Pancreas (tissue), 10 donors: ENCODE measurements around the gene ADGRB2. TPM values are rescaled to one million over a fixed set of nuclear protein-coding genes. Genes with fewer than 3 reads are reported as not detected.
"Not testable (repeated sequence)": the region's sequence is repeated elsewhere in the genome, so short reads cannot be mapped to it uniquely, and the experiment has no call there.

ENCODE experiments used
- ATAC-seq, 4 donors: fragments of 200-7000 bp; cut with Tn5 transposase; one replicate each; pipeline versions ENCODE4 v1.8.0 to v1.9.1; 2020; ENCODE audit warnings: mild to moderate bottlenecking in 4 of 4, moderate library complexity in 4 of 4
- DNase-seq, 6 donors: peaks; one replicate each; pipeline ENCODE4 v3.0.0-alpha.2; 2020
- FAIRE-seq: peaks from 2 replicates; lab custom pipeline; 2012; peaks lifted over from hg19 to GRCh38; lab: Jason Lieb, UNC
- H3K27ac ChIP-seq, 4 donors: fragments of 200-600 bp; sonication (generic); 1 replicate in 3 of 4; 2 replicates in 1 of 4; pipeline versions ENCODE4 v1.5.0 to v1.8.0; 2020
- H3K27me3 ChIP-seq, 4 donors: fragments of 200-600 bp; one replicate each; pipeline ENCODE4 v1.8.0; 2021
- H3K36me3 ChIP-seq, 3 donors: fragments of 200-600 bp; sonication (generic) in 1 of 3; one replicate each; pipeline versions ENCODE4 v1.5.0 to v1.8.0; 2020 to 2021
- H3K4me1 ChIP-seq, 3 donors: fragments of 200-600 bp; one replicate each; pipeline ENCODE4 v1.8.0; 2021
- H3K4me3 ChIP-seq, 4 donors: fragments of 200-600 bp; sonication (generic) in 2 of 4; one replicate each; pipeline versions ENCODE4 v1.5.0 to v1.8.0; 2020 to 2021
- H3K9me3 ChIP-seq, 4 donors: fragments of 200-600 bp; one replicate each; pipeline ENCODE4 v1.8.0; 2021
- WGBS, 2 donors: extraction: QIAGEN DNeasy Blood & Tissue Kit; methylation state at CpG; one replicate each; pipeline ENCODE4 v1.1.7; 2013; 5-methylcytosine and 5-hydroxymethylcytosine counted together
- intact Hi-C, 3 donors: fragments of 100-400 bp; cut with DNase I; formaldehyde crosslinking; loops; one replicate each; pipeline versions ENCODE4 v1.11.1 to v1.14.2; 2022
- polyA plus RNA-seq, 2 donors: library from polyadenylated mRNA; stranded (reverse); fragments of 200-250 nt; gene quantifications; one replicate each; pipeline ENCODE4 v1.2.3, GENCODE V29; 2013
- total RNA-seq, 6 donors: library from RNA; stranded (reverse); fragmentation: NEBNext Ultra II Directional in 4 of 6; extraction: Animal tissue kit (Norgen Biotek cat#: 25700) in 4 of 6; gene quantifications; one replicate each; pipeline versions ENCODE4 v1.2.1 to v1.2.4, GENCODE V29; 2021 to 2023
- TF ChIP-seq, protein P1 (sequence below), 4 donors: fragments of 200-600 bp; sonication (generic) in 3 of 4; IDR thresholded peaks; one replicate each; pipeline versions ENCODE4 v1.5.0 to v1.8.0; 2021; ENCODE audit warnings: antibody characterized with exemption in 4 of 4
- donor health status: healthy with polysubstance abuse.
- donor health status: DM: no; HTN: no; CAD: no; lungs with moderate emphysema.
- donor health status: DM: no; HTN: no; CAD: no.
- donor health status: control.
- donor health status: control.
- donor health status: Bipolar disorder and iron deficiency.
- donor health status: DM: yes; HTN: yes; CAD: no.
- donor health status: DM: no; HTN: no; CAD: no.
- donor health status: DM: no; HTN: no; CAD: no.
- donor health status: DM: yes; HTN: yes; CAD: no.

The ADGRB2 gene
- total and polyA plus RNA-seq, 8 donors: 0.12 to 1.3 (median 0.43) TPM

DNA sequence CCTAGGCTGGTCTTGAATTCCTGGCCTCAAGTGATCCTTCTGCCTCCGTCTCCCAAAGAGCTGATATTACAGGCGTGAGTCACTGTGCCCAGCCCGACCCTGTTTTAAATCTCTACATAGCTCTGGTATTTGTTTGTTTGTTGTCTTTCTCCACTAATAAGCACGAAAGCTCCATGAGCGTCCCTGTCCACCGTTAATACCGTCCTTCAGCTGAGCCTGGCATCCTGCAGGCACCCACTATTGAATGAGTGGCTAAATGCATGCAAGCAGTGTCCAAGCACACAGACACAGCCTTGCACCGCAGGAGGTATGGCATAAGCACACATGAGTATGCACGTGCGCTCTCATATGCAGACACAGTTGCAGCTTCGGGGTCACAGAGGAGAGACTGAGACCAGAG lies 55.8 kb downstream of the ADGRB2 start:
- no peaks in the 10 kb centered on the region for H3K9me3 ChIP-seq
- DNase-seq (no peak), FAIRE-seq (no peak), ATAC-seq (no peak)
- H3K4me1 ChIP-seq: peaks cover 8 to 14% (median 9%) of the 10 kb centered on the region in 3 donors
- H3K4me3 ChIP-seq: no peak overlapping the region
- H3K27ac ChIP-seq: no peak overlapping the region
- TF ChIP-seq, protein P1, sequence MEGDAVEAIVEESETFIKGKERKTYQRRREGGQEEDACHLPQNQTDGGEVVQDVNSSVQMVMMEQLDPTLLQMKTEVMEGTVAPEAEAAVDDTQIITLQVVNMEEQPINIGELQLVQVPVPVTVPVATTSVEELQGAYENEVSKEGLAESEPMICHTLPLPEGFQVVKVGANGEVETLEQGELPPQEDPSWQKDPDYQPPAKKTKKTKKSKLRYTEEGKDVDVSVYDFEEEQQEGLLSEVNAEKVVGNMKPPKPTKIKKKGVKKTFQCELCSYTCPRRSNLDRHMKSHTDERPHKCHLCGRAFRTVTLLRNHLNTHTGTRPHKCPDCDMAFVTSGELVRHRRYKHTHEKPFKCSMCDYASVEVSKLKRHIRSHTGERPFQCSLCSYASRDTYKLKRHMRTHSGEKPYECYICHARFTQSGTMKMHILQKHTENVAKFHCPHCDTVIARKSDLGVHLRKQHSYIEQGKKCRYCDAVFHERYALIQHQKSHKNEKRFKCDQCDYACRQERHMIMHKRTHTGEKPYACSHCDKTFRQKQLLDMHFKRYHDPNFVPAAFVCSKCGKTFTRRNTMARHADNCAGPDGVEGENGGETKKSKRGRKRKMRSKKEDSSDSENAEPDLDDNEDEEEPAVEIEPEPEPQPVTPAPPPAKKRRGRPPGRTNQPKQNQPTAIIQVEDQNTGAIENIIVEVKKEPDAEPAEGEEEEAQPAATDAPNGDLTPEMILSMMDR (IDR thresholded peaks at IDR 0.05): no peak
- WGBS, 2 donors: 76 to 82% methylated on average over 11 of the region's 11 CpGs
- intact Hi-C loops: no loop called here
- H3K36me3 ChIP-seq: no peaks in the 10 kb centered on the region
- no peaks in the 10 kb centered on the region for H3K27me3 ChIP-seq

DNA sequence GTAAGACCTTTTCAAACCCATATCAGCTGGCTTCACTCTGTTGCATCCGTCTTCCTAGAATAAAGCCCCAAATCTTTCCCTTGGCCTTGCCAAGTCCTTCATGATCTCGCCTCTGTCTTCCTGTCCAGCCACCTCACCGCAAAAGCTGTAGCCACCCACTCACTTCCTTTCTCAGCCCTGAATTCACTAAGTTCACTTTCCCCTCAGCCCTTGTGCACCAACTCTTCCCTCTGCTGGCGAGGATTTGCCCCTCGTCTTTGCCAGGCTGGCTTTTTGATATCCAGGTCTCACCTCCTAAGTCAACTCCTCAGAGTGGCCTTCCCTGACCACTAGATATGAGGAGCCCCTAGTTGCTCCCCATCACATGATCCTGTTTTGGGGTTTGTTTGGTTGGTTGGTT lies 56.4 kb downstream of the ADGRB2 start:
- H3K9me3 ChIP-seq: no peaks in the 10 kb centered on the region
- FAIRE-seq (no peak), ATAC-seq (no peak), DNase-seq (no peak)
- no peaks in the 10 kb centered on the region for H3K27me3 ChIP-seq
- WGBS, 2 donors: 62 to 68% methylated on average over 5 of the region's 5 CpGs
- peaks cover 8 to 14% (median 9%) of the 10 kb centered on the region in 3 donors for H3K4me1 ChIP-seq
- H3K36me3 ChIP-seq: no peaks in the 10 kb centered on the region
- no peak overlapping the region for H3K27ac ChIP-seq
- TF ChIP-seq, protein P1 (IDR thresholded peaks at IDR 0.05): no peak
- intact Hi-C loops: no loop called here
- H3K4me3 ChIP-seq: no peak overlapping the region

DNA sequence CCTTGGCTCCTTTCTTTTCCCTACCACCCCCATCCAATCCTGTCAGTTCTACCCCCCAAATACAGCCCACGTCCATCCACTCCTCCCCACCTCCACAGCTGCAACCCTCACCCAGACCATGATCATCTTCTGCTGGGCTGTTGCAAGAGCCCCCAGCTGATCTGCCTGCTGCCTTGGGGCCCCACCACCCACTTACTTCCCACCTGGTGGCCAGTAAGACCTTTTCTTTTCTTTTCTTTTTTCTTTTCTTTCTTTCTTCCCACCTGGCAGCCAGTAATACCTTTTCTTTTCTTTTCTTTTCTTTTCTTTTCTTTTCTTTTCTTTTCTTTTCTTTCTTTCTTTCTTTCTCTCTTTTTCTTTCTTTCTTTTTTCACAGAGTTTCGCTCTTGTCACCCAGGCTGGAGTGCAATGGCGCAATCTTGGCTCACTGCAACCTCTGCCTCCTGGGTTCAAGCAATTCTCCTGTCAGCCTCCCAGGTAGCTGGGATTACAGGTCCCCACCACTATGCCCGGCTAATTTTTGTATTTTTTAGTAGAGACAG lies 57.0 kb downstream of the ADGRB2 start:
- FAIRE-seq, intact Hi-C loops, H3K27ac ChIP-seq, H3K27me3 ChIP-seq, H3K9me3 ChIP-seq, H3K4me3 ChIP-seq, DNase-seq, H3K36me3 ChIP-seq, ATAC-seq: not testable (repeated sequence)
- H3K4me1 ChIP-seq: peaks cover 8 to 14% (median 9%) of the 10 kb centered on the region in 3 donors
- 74 to 83% methylated on average over 4 of the region's 4 CpGs for WGBS, 2 donors

DNA sequence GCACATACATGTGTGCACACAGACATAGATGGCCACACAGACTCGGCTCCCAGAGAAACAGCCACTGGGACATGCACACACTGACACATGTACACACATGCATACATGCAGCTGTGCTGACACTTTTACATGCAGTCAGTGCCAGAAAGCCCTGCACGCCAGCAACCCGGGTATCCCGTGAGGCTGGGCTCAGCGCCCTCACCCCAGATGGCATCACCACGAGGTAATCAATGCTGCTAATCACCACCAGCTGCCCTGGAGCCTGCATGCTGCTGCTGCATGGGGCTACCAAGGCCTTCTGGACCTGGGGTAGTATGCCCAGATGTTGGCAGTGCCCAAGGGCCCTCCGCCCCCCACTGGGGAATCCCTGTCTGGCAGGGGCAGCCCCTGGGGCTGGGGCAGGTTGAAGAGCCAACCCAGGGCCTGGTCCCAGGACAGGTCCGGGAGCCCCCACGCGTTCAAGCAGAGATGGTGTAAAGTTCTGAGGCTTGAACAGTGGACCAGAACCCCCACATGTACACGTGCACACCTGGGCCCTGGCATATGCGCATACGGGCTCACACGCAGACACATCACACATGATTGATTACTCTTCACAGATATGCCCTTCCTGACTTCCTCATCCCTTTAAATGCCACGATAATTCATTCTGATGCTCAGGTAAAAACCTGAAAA lies 57.6 kb downstream of the ADGRB2 start:
- WGBS, 2 donors: 61 to 66% methylated on average over 15 of the region's 15 CpGs
- DNase-seq (no peak), ATAC-seq (no peak), FAIRE-seq (no peak)
- Histone ChIP-seq H3K36me3 (no peaks in the 10 kb centered on the region), H3K9me3 (no peaks in the 10 kb centered on the region), H3K27me3 (no peaks in the 10 kb centered on the region), H3K4me3 (no peak overlapping the region), H3K4me1 (peaks cover 8 to 14% (median 9%) of the 10 kb centered on the region in 3 donors), H3K27ac (no peak overlapping the region)
- TF ChIP-seq, protein P1 (IDR thresholded peaks at IDR 0.05): no peak
- intact Hi-C loops: no loop called here

DNA sequence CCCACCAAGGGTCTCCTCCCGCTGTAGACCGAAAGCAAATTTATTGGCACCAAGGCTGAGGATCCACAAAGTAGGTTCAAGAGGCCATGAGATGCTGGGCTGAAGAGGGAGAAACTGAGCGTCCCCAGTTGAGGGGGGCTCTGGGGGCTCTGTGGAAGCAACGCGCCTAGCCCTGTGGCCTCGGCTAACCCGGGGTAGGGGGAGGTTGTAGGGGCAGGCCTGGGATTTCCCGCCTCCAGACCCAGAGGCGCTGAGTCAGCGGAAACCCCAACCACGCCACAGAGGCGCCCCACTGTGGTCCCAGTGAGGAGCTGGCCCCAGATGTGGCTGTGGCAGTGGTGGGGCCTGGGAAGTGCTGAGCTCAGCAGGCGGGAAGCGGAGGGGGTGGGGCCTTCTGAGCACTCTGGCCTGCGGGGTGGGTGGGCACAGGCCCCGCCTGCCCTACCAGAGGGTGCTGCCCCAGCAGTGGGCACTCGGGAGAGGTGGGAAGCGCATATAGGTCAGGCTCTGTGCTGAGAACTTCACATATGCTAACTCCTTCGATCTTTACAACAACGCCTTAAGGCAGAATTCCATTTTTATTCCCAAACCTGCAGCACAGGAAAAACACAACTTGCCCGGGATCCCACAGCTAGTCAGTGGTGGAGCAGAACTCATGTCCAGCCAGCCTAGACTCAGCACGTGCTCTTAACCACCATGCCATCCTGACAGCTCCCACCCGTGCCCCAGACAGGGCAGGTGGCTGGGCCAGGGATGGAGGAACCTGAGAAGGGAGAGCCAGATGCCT lies 58.9 kb downstream of the ADGRB2 start:
- Histone ChIP-seq H3K27ac (peak overlapping the region in 1 of 4 donors; percentile 22), H3K4me1 (peaks cover 8 to 23% (median 9%) of the 10 kb centered on the region in 3 donors), H3K4me3 (peak overlapping the region in 1 of 4 donors; percentile 30), H3K27me3 (no peaks in the 10 kb centered on the region), H3K36me3 (no peaks in the 10 kb centered on the region), H3K9me3 (no peaks in the 10 kb centered on the region)
- WGBS, 2 donors: 39 to 46% methylated on average over 23 of the region's 23 CpGs
- DNase-seq (peak in 3 of 6 donors; percentile 38 to 69 (median 47)), ATAC-seq (peak in 3 of 4 donors; percentile 22 to 53 (median 47)), FAIRE-seq (no peak)
- TF ChIP-seq, protein P1 (IDR thresholded peaks at IDR 0.05): no peak
- intact Hi-C loops: no loop called here
